HFFc6 (cell line): Measurements from ENCODE around the gene EPHB4. TPM values are rescaled to one million over a fixed set of nuclear protein-coding genes. Genes with fewer than 3 reads are reported as not detected.
A peak's percentile ranks its signal among the peaks of the same experiment; 100 is the strongest.

Experiments used
- DNase-seq: peaks from one replicate; pipeline ENCODE4 v3.0.0-alpha.2; 2018
- H3K27ac Mint-ChIP-seq: 2 replicates; pipeline ENCODE4 v1.8.0; 2020; ENCODE audit warnings: mild to moderate bottlenecking, mixed read lengths
- H3K27me3 Mint-ChIP-seq: 2 replicates; pipeline ENCODE4 v1.8.0; 2021; ENCODE audit warnings: mild to moderate bottlenecking, moderate library complexity, mixed read lengths; ENCODE audit not compliant: insufficient read depth
- H3K36me3 Mint-ChIP-seq: 2 replicates; pipeline ENCODE4 v1.8.0; 2021; ENCODE audit warnings: low read depth, mixed read lengths
- H3K4me1 Mint-ChIP-seq: 2 replicates; pipeline ENCODE4 v1.8.0; 2020; ENCODE audit warnings: low read depth, mixed read lengths
- H3K4me3 Mint-ChIP-seq: 2 replicates; pipeline ENCODE4 v1.8.0; 2020; ENCODE audit warnings: mild to moderate bottlenecking, moderate library complexity, mixed read lengths
- H3K9me3 Mint-ChIP-seq: 2 replicates; pipeline ENCODE4 v1.8.0; 2020; ENCODE audit warnings: mild to moderate bottlenecking, mixed read lengths
- CTCF ChIP-seq: fragments of 200-600 bp; sonication (generic); IDR thresholded peaks from 2 replicates; pipeline ENCODE4 v1.5.0; 2021; ENCODE audit warnings: antibody characterized with exemption, mild to moderate bottlenecking
- total RNA-seq, 6 experiments: library from RNA; stranded (reverse); fragmentation: NEBNext Ultra II Directional; extraction: Animal tissue kit (Norgen Biotek cat#: 25700); gene quantifications; 2 replicates in 1 of 6; 3 replicates in 5 of 6; pipeline ENCODE4 v1.2.3, GENCODE V29; 2021

EPHB4 gene
- total RNA-seq, 6 experiments from 2014 or later, result 3.8 to 10.0 (median 4.6) TPM

GRCh38 chr7:100802951-100803350 lies 24.4 kb downstream of the EPHB4 start:
- Mint-ChIP-seq H3K4me3 (peak overlapping the region; percentile 64), H3K27ac (peak overlapping the region; percentile 58; the same call in 1 of the 2 replicates), H3K36me3 (peaks cover 5% of the 10 kb centered on the region)

GRCh38 chr7:100801833-100802568 lies 25.3 kb downstream of the EPHB4 start:
- no peak for TF ChIP-seq CTCF
- DNase-seq, result peak; percentile 91
- Mint-ChIP-seq H3K36me3 (peaks cover 5% of the 10 kb centered on the region), H3K9me3 (no peaks in the 10 kb centered on the region), H3K4me1 (peaks cover 46% of the 10 kb centered on the region), H3K27ac (peak overlapping the region; percentile 58; the same call in 1 of the 2 replicates), H3K27me3 (peaks cover 17% of the 10 kb centered on the region), H3K4me3 (peak overlapping the region; percentile 58)

More at GRCh38 chr7:100802951-100803350, 24.4 kb downstream of the EPHB4 start:
- no peaks in the 10 kb centered on the region for H3K9me3 Mint-ChIP-seq
- peaks cover 15% of the 10 kb centered on the region for H3K27me3 Mint-ChIP-seq
- no peak for TF ChIP-seq CTCF
- H3K4me1 Mint-ChIP-seq, result peaks cover 46% of the 10 kb centered on the region
- no peak for DNase-seq

- Mint-ChIP-seq H3K9me3 (no peaks in the 10 kb centered on the region), H3K27me3 (peaks cover 21% of the 10 kb centered on the region), H3K4me3 (no peak overlapping the region), H3K36me3 (peaks cover 5% of the 10 kb centered on the region; the same call in 1 of the 2 replicates), H3K4me1 (peaks cover 46% of the 10 kb centered on the region), H3K27ac (no peak overlapping the region)
- peak; percentile 85 for TF ChIP-seq CTCF
- peak; percentile 32 for DNase-seq
Measured at GRCh38 chr7:100799037-100799896, 28.1 kb downstream of the EPHB4 start.

- DNase-seq, result no peak
- no peaks in the 10 kb centered on the region for H3K36me3 Mint-ChIP-seq
- H3K9me3 Mint-ChIP-seq, result no peaks in the 10 kb centered on the region
- TF ChIP-seq CTCF, result no peak
- H3K4me1 Mint-ChIP-seq, result peaks cover 13% of the 10 kb centered on the region
- H3K27me3 Mint-ChIP-seq, result peaks cover 23% of the 10 kb centered on the region
- H3K27ac Mint-ChIP-seq, result no peak overlapping the region
- no peak overlapping the region for H3K4me3 Mint-ChIP-seq
Measured at GRCh38 chr7:100794741-100795140, 32.6 kb downstream of the EPHB4 start.

- DNase-seq, result peak; percentile 7
- Mint-ChIP-seq H3K4me3 (no peak overlapping the region), H3K27me3 (peaks cover 23% of the 10 kb centered on the region), H3K9me3 (no peaks in the 10 kb centered on the region), H3K27ac (no peak overlapping the region), H3K36me3 (no peaks in the 10 kb centered on the region), H3K4me1 (peaks cover 7% of the 10 kb centered on the region)
- no peak for TF ChIP-seq CTCF
Measured at GRCh38 chr7:100793806-100794660, 33.3 kb downstream of the EPHB4 start.
